A549 (cell line): Measurements from ENCODE around the gene MTRFR.

Experiments
- CBX8 ChIP-seq: fragments of 200-600 bp; sonication (generic); IDR thresholded peaks from 2 replicates; pipeline ENCODE4 v1.6.1; 2016
- EHMT2 ChIP-seq: fragments of 200-600 bp; sonication (generic); IDR thresholded peaks from 2 replicates; pipeline ENCODE4 v1.6.1; 2016; ENCODE audit warnings: antibody characterized with exemption, low read depth, mild to moderate bottlenecking, moderate library complexity
- EP300 ChIP-seq, 2 experiments: fragments of >200 bp; sonication (Bioruptor Twin); formaldehyde crosslinking; IDR thresholded peaks; 2 replicates in 1 of 2; 3 replicates in 1 of 2; pipeline ENCODE4 v1.6.1; 2016 to 2017
- ESRRA ChIP-seq: fragments of 150-350 bp; IDR thresholded peaks from 2 replicates; pipeline ENCODE4 v1.6.1; 2014; ENCODE audit warnings: mild to moderate bottlenecking, low read length, borderline replicate concordance
- JUNB ChIP-seq: fragments of >200 bp; sonication (Bioruptor Twin); formaldehyde crosslinking; IDR thresholded peaks from 2 replicates; pipeline ENCODE4 v1.6.1; 2016
- KDM5A ChIP-seq: fragments of 200-600 bp; sonication (generic); IDR thresholded peaks from 2 replicates; pipeline ENCODE4 v1.6.1; 2016; ENCODE audit warnings: antibody characterized with exemption, mild to moderate bottlenecking
- POLR2A ChIP-seq: IDR thresholded peaks from 2 replicates; pipeline ENCODE4 v1.6.1; 2012; ENCODE audit warnings: mild to moderate bottlenecking, low read length
- RNF2 ChIP-seq: fragments of 200-600 bp; sonication (generic); IDR thresholded peaks from 2 replicates; pipeline ENCODE4 v1.6.1; 2016; ENCODE audit warnings: low read depth, mild to moderate bottlenecking, antibody characterized with exemption, moderate library complexity, borderline replicate concordance
- TF ChIP-seq, protein P1 (sequence below): IDR thresholded peaks from 2 replicates; pipeline ENCODE4 v1.6.1; 2012; ENCODE audit warnings: low read depth, borderline replicate concordance
- TF ChIP-seq, protein P2 (sequence below): fragments of >200 bp; sonication (Bioruptor Twin); formaldehyde crosslinking; IDR thresholded peaks from 3 replicates; pipeline ENCODE4 v1.5.1; 2016

DNA sequence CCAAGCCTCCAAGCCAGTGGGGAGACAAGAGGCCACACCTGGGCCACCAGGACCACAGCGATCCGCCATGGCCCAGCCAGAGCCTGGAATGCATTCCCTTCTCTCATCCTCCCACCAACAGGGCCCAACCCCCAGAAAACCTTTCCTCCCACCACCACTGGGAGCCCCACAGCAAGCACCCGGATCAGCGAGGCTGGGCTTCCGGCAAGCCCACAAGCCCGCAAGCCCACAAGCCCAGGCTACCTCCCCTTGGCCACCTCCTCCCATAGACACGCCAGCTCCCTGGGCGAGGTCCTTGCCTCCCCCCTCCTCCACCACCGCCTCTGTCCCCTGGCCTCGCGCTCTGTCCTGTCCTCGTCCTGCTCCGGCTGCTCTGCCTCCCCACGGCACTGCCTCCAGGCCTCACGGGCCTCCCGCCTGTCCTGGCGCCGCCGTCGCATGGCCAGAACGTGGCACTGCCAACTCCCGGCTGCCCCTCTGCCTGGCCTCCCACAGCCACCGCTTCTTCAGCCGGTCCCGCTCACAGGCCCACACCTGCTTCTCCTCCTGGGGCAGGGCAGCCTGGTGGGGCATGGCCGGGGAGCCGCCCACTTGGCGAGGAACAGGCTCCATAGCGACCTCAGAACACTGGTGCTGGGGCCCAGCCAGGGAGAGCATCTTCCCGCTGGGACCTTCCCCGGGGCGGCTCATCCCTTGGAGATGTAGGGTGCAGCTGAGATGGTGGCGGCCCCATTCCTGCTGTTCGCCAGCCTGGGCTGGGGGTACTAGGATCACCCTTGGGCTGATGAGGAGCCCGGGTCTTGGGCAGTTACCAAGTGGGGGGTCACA lies 32.8 kb downstream of the MTRFR start:
- no peak for TF ChIP-seq CBX8
- TF ChIP-seq, protein P1, sequence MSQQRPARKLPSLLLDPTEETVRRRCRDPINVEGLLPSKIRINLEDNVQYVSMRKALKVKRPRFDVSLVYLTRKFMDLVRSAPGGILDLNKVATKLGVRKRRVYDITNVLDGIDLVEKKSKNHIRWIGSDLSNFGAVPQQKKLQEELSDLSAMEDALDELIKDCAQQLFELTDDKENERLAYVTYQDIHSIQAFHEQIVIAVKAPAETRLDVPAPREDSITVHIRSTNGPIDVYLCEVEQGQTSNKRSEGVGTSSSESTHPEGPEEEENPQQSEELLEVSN = no peak
- TF ChIP-seq, protein P2, sequence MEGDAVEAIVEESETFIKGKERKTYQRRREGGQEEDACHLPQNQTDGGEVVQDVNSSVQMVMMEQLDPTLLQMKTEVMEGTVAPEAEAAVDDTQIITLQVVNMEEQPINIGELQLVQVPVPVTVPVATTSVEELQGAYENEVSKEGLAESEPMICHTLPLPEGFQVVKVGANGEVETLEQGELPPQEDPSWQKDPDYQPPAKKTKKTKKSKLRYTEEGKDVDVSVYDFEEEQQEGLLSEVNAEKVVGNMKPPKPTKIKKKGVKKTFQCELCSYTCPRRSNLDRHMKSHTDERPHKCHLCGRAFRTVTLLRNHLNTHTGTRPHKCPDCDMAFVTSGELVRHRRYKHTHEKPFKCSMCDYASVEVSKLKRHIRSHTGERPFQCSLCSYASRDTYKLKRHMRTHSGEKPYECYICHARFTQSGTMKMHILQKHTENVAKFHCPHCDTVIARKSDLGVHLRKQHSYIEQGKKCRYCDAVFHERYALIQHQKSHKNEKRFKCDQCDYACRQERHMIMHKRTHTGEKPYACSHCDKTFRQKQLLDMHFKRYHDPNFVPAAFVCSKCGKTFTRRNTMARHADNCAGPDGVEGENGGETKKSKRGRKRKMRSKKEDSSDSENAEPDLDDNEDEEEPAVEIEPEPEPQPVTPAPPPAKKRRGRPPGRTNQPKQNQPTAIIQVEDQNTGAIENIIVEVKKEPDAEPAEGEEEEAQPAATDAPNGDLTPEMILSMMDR = no peak
- no peak for TF ChIP-seq RNF2
- TF ChIP-seq EHMT2 = no peak
- no peak for TF ChIP-seq EP300 (IDR thresholded peaks at IDR 0.05)
- TF ChIP-seq ESRRA = no peak
- no peak for TF ChIP-seq KDM5A
- no peak for TF ChIP-seq POLR2A
- TF ChIP-seq JUNB = no peak
